ENCODE measurements around the gene NXPE4. TPM values are rescaled to one million over a fixed set of nuclear protein-coding genes. Genes with fewer than 3 reads are reported as not detected.

The NXPE4 gene
- total and polyA plus RNA-seq, 2 donors (not counting 1 experiment from before 2014, with no cell fraction given) = not detected

DNA sequence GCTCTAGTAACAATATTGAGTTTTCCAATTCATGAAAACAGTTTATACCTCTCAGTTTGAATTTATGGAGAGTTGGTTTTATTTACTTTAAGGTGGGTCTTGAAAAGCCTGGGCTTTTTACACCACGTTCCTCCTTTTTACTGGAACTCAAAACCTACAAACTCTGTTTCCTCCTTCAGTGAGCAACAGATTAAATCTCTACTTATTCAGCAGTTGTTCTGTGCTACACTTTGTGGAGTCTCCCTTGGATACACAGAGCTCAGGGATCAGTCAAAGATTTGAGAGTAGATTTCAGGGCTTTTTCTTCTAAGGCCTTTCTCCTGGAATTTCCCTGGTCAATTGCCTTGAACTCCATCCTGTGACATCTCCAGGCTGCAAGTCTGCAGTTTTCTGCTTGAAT is 39.5 kb downstream of the NXPE4 start:
- Histone ChIP-seq H2AFZ (ENCODE audit: low read length) (no peak overlapping the region), H3K4me3 (replicated peaks in 1 of 4; ENCODE audit: control extremely low read depth in 1 of 4, insufficient read depth in 1 of 4, low read depth in 3 of 4, low read length in 4 of 4) (no peak overlapping the region), H3K9me3 (ENCODE audit: control insufficient read depth, insufficient read depth, low read depth, low read length) (no peaks in the 10 kb centered on the region), H3K27me3 (ENCODE audit: control insufficient read depth, insufficient read depth, low read length) (no peaks in the 10 kb centered on the region), H3K79me2 (ENCODE audit: control insufficient read depth, insufficient read depth, low read length) (no peaks in the 10 kb centered on the region), H3K4me2 (ENCODE audit: extremely low read depth, insufficient read depth, low read length) (no peak overlapping the region), H4K20me1 (ENCODE audit: control insufficient read depth, extremely low read depth, insufficient read depth, low read length) (no peaks in the 10 kb centered on the region), H3K9ac (ENCODE audit: insufficient read depth, low read length) (no peak overlapping the region), H3K36me3 (ENCODE audit: control insufficient read depth, insufficient read depth, low read length) (no peaks in the 10 kb centered on the region), H3K27ac (ENCODE audit: insufficient read depth, low read length) (no peak overlapping the region), H3K4me1 (ENCODE audit: control insufficient read depth, extremely low read depth, insufficient read depth, low read length) (no peaks in the 10 kb centered on the region)
- TF ChIP-seq, protein P1, sequence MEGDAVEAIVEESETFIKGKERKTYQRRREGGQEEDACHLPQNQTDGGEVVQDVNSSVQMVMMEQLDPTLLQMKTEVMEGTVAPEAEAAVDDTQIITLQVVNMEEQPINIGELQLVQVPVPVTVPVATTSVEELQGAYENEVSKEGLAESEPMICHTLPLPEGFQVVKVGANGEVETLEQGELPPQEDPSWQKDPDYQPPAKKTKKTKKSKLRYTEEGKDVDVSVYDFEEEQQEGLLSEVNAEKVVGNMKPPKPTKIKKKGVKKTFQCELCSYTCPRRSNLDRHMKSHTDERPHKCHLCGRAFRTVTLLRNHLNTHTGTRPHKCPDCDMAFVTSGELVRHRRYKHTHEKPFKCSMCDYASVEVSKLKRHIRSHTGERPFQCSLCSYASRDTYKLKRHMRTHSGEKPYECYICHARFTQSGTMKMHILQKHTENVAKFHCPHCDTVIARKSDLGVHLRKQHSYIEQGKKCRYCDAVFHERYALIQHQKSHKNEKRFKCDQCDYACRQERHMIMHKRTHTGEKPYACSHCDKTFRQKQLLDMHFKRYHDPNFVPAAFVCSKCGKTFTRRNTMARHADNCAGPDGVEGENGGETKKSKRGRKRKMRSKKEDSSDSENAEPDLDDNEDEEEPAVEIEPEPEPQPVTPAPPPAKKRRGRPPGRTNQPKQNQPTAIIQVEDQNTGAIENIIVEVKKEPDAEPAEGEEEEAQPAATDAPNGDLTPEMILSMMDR (conservative IDR thresholded peaks at IDR 0.05 in 1 of 2, IDR thresholded peaks at IDR 0.05 in 1 of 2; ENCODE audit: low read depth in 1 of 2, low read length in 2 of 2) = no peak
- TF ChIP-seq EZH2 (IDR thresholded peaks at IDR 0.05; ENCODE audit: low read length, missing control alignments) = no peak
- no peak for DNase-seq (ENCODE audit: low read depth in 2 of 2)

- no peak overlapping the region for H2AFZ ChIP-seq (ENCODE audit: low read length)
- no peak for DNase-seq (ENCODE audit: low read depth in 2 of 2)
Measured at GRCh38 chr11:114553642-114554041, 41.9 kb downstream of the NXPE4 start.

GRCh38 chr11:114551060-114551459 is 44.5 kb downstream of the NXPE4 start:
- no peak overlapping the region for H3K9ac ChIP-seq (ENCODE audit: insufficient read depth, low read length)
- no peak overlapping the region for H2AFZ ChIP-seq (ENCODE audit: low read length)
- H4K20me1 ChIP-seq (ENCODE audit: control insufficient read depth, extremely low read depth, insufficient read depth, low read length) = no peaks in the 10 kb centered on the region
- H3K4me1 ChIP-seq (ENCODE audit: control insufficient read depth, extremely low read depth, insufficient read depth, low read length) = no peaks in the 10 kb centered on the region
- H3K27ac ChIP-seq (ENCODE audit: insufficient read depth, low read length) = no peak overlapping the region
- H3K27me3 ChIP-seq (ENCODE audit: control insufficient read depth, insufficient read depth, low read length) = no peaks in the 10 kb centered on the region
- no peaks in the 10 kb centered on the region for H3K9me3 ChIP-seq (ENCODE audit: control insufficient read depth, insufficient read depth, low read depth, low read length)
- H3K4me2 ChIP-seq (ENCODE audit: extremely low read depth, insufficient read depth, low read length) = no peak overlapping the region
- DNase-seq (ENCODE audit: low read depth in 2 of 2) = no peak
- no peak overlapping the region for H3K4me3 ChIP-seq (replicated peaks in 1 of 4; ENCODE audit: control extremely low read depth in 1 of 4, insufficient read depth in 1 of 4, low read depth in 3 of 4, low read length in 4 of 4)
- no peaks in the 10 kb centered on the region for H3K36me3 ChIP-seq (ENCODE audit: control insufficient read depth, insufficient read depth, low read length)
- no peaks in the 10 kb centered on the region for H3K79me2 ChIP-seq (ENCODE audit: control insufficient read depth, insufficient read depth, low read length)
- TF ChIP-seq EZH2 (IDR thresholded peaks at IDR 0.05; ENCODE audit: low read length, missing control alignments) = no peak
- TF ChIP-seq, protein P1 (conservative IDR thresholded peaks at IDR 0.05 in 1 of 2, IDR thresholded peaks at IDR 0.05 in 1 of 2; ENCODE audit: low read depth in 1 of 2, low read length in 2 of 2) = no peak

More at GRCh38 chr11:114553642-114554041, 41.9 kb downstream of the NXPE4 start:
- no peaks in the 10 kb centered on the region for H3K9me3 ChIP-seq (ENCODE audit: control insufficient read depth, insufficient read depth, low read depth, low read length)
- no peaks in the 10 kb centered on the region for H3K27me3 ChIP-seq (ENCODE audit: control insufficient read depth, insufficient read depth, low read length)
- H3K4me2 ChIP-seq (ENCODE audit: extremely low read depth, insufficient read depth, low read length) = no peak overlapping the region
- no peaks in the 10 kb centered on the region for H3K36me3 ChIP-seq (ENCODE audit: control insufficient read depth, insufficient read depth, low read length)
- no peaks in the 10 kb centered on the region for H4K20me1 ChIP-seq (ENCODE audit: control insufficient read depth, extremely low read depth, insufficient read depth, low read length)
- H3K27ac ChIP-seq (ENCODE audit: insufficient read depth, low read length) = no peak overlapping the region
- no peak overlapping the region for H3K9ac ChIP-seq (ENCODE audit: insufficient read depth, low read length)
- H3K4me3 ChIP-seq (replicated peaks in 1 of 4; ENCODE audit: control extremely low read depth in 1 of 4, insufficient read depth in 1 of 4, low read depth in 3 of 4, low read length in 4 of 4) = no peak overlapping the region
- no peaks in the 10 kb centered on the region for H3K79me2 ChIP-seq (ENCODE audit: control insufficient read depth, insufficient read depth, low read length)
- H3K4me1 ChIP-seq (ENCODE audit: control insufficient read depth, extremely low read depth, insufficient read depth, low read length) = no peaks in the 10 kb centered on the region
- no peak for TF ChIP-seq EZH2 (IDR thresholded peaks at IDR 0.05; ENCODE audit: low read length, missing control alignments)

Measured in fibroblast of lung (primary cell).